ENCODE results near the gene HMHB1.
"Not testable (repeated sequence)": the region's sequence is repeated elsewhere in the genome, so short reads cannot be mapped to it uniquely, and the experiment has no call there.

HMHB1 gene

DNA sequence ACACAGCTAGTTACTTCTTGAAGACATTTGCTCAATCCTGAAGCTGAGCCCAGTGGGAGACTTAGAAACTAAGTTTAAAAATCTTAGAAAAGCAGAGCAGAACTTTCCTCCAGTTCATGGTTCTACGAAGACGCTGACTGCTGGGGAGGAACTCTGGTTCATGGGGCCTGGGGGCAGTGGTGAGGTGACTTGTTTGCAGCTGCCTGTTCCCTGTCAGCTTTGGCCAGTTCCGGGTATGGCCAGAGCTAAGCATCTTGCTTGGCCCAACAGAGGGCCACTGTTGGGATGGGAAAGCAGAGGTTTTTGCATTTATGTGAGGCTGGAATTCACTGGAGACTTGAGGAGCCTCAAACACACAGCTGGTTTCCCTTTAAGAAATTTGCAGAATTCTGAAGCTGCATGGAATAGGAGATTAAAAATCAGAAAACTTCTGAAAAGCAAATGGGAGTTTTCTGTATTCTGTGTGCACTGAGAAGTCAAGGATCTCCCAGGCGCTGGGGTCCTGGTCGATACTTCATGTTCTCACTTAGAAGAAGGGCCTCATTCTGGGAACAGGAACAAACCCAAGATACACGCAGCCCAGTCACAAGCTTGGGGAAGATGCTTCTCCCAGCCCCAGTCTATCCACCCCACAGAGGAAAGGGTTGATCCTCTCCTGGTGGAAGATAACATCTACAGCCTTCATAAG, 10.6 kb upstream of the HMHB1 start:
- DNase-seq (ENCODE audit: low read depth in 2 of 2) = no peak

DNA sequence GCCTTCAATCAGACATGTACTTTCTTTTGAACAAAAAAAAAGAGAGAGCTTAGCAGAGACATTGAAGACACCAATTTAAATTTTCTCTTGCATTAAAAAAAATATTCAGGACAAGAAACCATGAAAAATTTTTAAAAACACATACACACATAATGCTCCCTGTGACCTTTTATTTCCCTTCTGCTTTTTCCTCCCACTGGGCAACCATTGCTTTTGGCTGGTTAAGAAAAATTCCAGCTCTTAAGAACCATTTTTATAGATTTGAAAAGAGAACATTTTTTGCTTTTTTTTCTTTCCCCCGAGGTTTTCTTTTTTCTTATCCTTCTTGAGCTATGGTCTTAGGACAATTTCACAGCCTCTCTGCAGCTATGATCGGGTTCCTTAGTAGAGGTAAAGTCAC, 6.1 kb upstream of the HMHB1 start:
- no peak for DNase-seq (ENCODE audit: low read depth in 2 of 2)

DNA sequence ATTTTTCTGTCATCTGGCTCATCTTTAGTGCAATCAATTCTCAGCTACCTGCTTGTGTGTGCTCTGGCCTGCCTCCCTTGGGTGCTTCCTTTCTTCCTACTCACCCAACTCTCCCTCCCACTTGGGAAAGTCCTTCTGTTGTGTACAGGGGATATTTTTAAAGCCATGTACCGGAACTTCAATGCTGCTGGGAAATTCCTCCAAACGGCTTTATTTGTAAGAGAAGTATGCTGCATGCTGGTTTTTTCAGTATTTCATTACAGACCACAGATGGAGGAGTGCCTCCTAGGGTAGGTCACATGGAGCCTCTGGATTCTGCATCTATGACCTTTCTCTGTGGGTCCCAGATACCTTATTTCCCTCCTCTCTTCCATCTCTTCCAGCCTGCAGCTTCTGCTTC, 5.4 kb upstream of the HMHB1 start:
- no peak for DNase-seq (ENCODE audit: low read depth in 2 of 2)

DNA sequence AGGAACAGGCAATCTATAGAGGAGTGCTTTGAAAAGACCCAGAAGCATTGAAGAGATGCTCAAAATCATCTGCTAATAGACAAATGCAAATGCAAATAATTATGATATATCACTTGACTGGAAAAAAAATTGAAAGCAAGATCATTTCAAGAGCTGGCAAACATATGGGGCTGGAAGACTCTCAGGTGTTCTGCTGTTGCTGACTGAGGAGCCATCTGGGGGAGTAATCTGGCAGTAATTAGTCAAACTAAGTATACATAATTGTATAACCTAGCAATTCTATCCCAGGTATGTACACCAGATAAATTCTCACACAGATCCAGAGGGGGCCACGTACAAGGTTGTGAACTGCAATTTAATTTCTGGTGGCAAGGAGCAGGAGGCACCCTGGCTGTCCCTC, 4.6 kb upstream of the HMHB1 start:
- DNase-seq (ENCODE audit: low read depth in 2 of 2) = no peak

DNA sequence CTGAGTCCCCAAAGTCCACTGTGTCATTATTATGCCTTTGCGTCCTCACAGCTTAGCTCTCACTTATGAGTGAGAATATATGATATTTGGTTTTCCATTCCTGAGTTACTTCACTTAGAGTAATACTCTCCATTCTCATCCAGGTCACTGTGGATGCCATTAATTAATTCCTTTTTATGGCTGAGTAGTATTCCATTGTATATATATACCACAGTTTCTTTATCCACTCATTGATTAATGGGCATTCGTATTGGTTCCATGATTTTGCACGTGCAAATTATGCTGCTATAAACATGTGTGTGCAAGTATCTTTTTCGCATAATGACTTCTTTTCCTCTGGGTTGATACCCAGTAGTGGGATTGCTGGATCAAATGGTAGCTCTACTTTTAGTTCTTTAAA, 4.4 kb downstream of the HMHB1 start:
- DNase-seq (ENCODE audit: low read depth in 2 of 2) = not testable (repeated sequence)

DNA sequence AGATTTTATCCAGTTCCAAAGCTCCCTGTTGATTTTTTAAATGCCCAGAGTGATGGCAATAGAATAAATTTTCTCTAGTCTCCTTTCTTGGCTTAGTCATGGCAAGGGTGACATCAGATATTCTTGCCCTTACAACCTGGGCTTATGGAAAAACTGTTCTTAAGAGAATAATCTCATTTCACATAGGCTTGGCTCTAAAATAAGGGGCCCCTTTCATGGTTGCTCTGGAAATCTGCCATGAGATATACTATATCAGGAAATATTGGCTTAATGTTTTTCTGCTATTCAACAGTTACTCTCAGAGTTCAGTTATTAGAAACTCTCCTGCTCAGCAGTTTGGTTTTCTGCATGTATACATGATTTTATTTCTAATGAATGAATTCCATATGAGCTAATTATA, 7.8 kb downstream of the HMHB1 start:
- no peak for DNase-seq (ENCODE audit: low read depth in 2 of 2)

DNA sequence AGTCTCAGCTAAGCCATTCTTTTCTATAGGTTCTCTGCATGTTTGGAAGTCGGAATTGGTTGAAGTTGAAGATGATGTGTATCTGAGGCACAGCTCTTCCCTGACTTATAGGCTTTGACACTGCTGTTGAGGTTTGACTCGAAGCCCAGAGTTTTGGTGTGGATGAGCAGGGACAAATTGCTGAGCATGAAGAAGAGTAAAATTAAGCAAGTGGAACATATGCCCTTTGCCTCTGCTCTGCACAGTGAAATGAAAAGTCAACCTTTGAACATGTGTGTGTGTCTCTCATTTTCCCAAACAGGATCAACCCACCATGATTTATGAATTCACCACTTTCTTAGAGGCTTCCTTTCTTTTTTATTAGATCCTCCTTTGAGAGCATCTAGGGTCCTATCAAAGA, 8.5 kb downstream of the HMHB1 start:
- no peak for DNase-seq (ENCODE audit: low read depth in 2 of 2)

DNA sequence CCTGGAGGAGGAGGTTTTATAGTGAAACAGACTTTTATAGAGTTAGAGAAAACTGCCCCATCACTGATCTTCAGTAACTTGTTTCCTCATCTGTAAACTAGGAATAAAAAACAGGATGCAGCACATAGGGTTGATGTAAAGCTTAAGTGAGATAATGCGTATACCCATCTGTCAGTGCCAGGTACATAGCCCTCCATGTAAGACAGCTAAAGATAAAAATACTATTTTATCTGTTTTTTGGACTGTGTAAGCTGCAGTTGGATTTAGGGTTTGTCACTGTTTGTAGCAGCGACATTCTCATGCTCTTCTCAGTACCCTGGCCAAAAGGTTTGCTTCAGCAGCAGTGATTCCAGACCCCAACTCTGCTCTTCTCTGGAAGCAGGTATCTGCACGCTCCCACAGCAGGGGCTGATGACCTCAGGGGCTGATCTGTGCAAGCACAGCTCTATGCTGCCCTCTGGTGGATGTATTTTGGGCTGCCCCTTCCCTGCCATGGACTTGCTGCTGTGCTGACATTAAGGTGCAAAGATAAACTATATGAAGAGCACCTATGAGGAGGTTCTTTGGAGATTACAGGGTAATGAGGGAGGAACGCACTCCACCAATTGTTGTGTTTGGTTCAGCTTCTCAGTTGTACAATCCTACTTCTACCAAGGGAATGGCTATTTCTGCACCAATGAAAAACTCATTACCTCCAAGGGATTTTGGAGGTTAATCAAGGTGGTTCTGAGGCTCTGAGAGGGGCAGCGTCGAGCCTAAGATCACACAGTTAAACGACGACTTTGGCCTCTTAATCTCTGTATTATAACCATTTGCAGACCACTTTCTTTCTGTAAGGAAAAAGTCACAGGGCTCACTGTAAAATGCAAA, 13.1 kb downstream of the HMHB1 start:
- DNase-seq (ENCODE audit: low read depth in 2 of 2) = peak; percentile 66 to 82

DNA sequence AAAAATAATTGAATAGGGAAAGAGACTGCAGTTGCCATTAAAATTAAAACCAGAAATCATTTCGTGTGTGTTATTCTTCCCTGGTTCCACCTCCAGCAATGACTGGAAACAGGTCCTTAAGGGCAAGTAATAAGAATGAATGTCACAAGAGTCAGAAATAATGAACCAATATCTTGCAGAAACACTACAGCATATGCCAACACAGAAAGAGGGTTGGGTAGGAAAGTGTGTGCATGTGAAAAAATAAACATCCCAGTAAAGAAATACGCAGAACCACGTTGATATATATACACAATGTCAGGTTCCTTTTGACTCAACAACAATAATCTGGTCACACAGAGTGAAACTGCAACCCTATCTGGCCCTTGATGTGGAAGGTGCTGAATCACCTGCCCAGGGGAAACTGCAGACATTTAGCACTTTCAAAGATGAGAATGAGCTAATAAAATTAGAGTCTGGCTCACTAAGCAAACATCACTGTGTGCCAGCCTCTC, 15.0 kb downstream of the HMHB1 start:
- no peak for DNase-seq (ENCODE audit: low read depth in 2 of 2)

DNA sequence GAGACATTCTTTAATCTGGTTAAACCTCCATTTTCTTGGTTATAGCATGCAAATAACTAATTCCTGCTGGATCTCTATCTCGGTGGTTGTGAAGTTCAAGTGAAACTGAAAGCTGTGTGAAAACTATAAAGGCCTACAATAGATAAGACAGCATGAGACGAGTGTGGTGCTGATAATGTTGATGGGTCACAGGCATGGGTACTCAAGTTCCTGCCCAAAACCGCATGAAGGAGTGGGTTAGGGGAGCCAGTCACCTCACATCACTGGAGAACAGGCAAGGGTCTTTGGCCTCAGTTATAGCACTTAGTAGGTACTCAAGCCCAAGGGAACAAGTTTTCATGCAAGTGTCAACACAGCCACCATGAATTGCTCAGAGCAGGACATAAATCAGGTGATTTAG, 16.7 kb downstream of the HMHB1 start:
- no peak for DNase-seq (ENCODE audit: low read depth in 2 of 2)

DNA sequence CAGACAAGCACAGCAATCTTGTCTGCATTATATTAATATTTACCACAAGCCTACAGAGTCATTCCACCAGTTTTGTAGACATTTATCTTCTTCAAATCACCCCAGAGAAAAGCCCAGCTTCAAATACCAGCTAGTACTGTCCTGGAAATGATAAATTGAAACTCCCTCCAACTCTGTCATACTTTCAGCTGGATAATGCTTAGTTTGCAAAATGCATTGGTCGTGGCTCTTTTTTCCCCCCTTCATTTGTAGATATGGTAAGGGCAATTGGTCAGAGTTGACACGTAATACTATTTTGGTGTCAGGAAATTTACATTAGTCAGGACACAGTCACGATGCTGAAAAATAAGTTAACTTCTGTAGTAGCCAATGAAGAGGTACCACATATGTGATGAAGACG, 21.2 kb downstream of the HMHB1 start:
- no peak for DNase-seq (ENCODE audit: low read depth in 2 of 2)

DNA sequence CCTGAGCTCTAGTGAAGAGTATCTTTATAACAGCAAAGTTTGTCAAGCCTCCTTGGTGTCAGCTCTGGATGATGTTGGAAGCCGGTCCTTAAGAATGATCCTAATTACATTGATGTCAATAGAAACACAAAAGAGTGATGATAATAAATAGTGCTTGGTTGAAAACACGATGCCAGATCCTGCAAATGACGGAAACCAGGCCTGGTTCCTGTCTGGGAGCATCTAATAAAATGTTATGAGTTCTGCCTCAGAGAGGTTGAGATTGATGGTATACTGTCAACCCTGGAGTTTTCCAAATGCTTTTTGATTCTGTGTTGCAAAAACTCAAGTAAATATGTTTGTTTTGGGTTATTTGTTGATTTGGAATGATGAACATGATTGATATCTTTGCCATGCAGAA, 23.3 kb downstream of the HMHB1 start:
- DNase-seq (ENCODE audit: low read depth in 2 of 2) = no peak

DNA sequence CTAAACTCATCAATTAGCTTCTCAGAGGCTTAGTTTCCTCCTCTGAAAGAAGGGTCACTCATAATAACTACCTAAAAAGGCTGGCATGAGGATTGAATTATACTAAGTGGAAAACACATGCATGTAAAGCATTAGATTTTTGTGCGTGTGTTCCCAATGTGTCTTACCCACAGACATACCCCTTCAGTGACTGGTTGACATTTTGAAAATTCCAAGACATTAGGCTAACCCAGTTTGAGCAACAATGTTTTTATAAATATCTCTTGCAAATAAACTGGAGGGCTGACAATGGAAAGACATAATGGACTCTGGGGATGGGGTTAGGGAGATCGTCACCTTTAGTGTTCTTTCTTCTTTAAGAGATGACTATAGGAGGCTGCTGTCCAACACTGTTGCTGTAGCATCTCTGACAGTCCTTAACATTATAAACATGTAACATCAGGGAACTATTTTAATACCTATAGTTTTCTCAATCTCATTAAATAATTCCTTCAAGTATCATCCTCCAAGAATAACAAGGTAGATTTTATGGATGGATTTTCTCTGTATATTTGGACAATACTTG, 24.3 kb downstream of the HMHB1 start:
- DNase-seq (ENCODE audit: low read depth in 2 of 2) = no peak

DNA sequence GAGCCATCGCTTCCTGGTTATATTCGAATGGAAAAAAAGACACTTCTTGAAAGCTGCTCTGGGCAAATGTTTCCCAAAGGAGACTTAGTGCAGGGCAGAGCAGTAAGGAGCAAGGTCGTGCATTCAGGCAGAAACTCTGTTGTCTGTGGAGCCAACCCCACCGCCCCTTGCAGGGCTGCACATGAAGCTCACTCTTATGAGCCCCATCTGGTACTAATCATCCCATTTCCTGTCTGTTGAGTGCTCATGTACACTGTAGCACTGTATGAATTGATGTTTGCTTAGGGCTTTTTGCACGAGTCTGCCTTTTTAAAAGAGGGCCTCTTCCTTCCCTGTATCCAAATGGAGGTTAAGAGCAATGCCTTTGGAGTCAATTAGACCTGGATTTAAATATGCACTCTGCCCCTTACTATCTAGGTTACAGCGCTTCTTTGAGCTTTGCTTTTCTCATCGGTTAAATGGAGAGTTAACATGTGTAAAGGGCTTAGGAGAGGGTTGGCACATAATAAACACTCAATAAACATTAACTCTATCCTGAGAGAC, 25.4 kb downstream of the HMHB1 start:
- DNase-seq (ENCODE audit: low read depth in 2 of 2) = no peak

DNA sequence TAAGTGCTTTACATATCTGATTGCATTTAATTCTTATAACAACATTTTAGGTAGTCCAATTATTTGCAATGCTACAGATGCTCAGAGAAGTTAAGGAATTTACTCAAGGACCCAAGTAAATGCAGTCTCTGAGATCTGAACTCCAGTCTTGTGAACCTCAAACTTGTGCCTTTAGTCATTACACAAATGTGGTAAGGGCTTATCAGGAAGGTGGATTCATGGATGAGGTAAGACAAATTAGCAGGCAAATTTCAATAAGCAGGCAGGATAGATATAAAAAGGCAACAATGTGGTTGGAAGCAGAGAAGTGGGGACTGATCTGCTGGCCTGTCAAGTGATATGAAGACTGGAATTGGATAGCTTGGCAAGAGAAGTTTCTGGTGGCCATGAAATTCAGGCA, 29.5 kb downstream of the HMHB1 start:
- DNase-seq (ENCODE audit: low read depth in 2 of 2) = no peak

DNA sequence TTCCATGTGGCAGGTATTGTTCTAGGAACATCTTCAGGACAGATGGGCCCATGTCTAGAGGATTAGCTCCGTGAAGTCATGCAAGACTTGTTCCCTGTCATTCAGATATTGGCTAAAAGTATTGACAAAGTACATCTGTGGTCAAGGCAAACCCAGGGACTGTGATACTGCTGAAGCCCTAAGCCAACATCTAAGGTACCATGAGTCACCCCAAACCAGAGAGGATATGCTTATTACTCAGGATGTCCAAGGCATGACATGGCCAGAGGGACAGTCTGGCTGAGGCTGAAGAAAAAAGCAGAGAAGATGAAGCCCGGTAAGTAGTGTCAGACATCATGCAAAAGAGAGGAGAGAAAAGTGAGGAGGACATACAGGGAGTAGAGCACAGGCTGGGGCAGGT, 31.0 kb downstream of the HMHB1 start:
- no peak for DNase-seq (ENCODE audit: low read depth in 2 of 2)

DNA sequence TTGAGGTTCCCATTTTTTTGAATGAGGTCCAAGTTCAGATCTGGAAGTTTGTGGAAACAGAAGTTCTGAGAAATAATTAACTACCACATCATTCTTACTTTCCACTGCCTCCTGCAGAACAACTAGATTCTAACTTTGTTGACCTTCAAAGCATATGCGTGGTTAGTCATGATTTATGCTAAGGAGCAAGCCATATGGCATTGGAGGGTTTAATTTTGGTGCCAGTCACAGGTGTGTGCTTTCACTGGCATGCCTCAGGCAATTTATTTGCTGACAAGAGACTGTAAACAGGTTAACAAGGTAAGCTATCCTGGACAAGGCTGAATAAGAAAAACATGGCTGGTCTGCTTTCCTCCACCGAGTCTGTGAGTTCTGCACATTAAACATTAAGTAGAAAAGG, 31.5 kb downstream of the HMHB1 start:
- no peak for DNase-seq (ENCODE audit: low read depth in 2 of 2)

DNA sequence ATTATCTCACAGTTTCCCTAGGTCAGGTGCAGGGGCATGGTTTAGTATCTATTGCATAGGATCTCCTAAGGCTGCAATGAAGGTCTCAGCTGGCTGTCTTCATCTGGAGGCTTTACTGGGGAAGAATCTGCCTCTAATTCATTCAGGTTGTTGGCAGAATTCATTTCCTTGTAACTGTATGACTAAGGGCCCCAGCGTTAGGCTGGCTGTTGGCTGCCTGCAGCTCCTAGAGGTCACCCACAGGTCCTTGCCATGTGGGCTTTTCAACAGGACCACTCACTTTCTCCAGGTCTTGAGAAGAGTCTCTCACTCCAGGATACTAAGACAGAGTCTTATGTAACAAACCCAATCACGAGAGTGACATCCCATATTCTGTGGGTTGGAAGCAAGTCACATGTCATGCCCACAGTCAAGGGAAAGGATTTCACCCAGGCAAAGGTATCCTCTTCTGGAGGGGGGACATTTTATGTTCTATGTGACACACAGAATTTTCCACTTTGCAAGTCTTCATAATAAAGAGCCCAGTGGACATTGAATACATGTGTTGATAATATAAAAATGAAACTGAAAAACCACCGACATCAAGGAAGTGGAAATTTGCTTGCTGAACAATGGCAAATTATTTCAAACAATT, 38.2 kb downstream of the HMHB1 start:
- no peak for DNase-seq (ENCODE audit: low read depth in 2 of 2)

DNA sequence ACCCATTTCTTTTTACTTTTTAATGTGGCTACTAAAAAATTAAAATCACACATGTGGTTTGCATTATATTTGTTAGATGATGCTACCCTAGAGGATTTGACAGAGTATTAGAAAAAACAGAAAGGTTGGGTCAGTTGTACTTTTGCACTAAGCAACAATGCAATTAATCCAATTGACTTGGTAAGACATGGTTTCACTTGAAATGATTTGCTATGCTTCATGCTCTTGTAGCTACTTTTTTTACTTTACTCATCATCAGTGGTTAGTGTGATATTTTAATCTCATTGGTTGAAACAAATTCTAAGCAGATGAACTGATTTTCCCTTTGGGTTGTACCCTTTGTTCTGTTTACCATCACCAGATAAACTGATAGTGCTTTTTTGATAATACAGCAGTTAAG, 39.4 kb downstream of the HMHB1 start:
- DNase-seq (ENCODE audit: low read depth in 2 of 2) = no peak

DNA sequence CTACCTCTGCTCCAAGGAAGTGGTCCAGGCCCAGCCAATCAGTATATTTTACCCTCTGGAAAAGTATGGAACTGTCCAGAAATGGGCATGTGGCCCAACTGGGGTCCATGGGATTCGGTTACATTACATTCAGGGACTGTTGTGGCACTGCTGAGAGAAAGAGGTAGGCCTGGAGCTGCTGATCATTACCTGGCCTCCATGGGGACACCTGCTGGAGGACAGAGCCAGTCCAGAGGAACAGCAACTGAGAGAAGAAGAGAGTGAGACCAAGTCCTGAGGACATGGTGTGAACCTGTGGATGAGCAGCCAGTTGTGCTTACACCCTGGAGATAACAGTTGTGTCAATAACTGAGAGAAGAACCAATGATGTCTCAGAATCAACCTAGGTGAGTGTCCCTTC, 48.2 kb downstream of the HMHB1 start:
- DNase-seq (ENCODE audit: low read depth in 2 of 2) = no peak

DNA sequence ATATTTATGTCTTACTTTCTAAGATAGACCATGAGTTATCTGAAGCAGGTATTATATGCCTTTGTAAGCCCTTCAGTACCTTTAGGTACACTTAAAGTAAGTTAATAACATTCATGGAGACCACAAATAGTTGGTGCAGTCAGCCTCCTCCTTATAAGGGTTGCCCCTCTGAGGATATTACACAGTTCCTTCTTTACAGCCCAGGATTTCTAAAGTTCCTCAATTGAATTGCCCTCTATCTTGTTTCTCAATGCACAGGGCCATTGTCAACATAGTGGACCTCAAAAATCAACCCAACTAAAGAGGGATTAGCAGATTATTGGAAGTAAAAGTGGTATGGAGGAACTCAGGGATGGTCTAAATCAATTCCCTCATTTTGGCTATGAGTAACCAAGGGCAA, 50.3 kb downstream of the HMHB1 start:
- no peak for DNase-seq (ENCODE audit: low read depth in 2 of 2)

DNA sequence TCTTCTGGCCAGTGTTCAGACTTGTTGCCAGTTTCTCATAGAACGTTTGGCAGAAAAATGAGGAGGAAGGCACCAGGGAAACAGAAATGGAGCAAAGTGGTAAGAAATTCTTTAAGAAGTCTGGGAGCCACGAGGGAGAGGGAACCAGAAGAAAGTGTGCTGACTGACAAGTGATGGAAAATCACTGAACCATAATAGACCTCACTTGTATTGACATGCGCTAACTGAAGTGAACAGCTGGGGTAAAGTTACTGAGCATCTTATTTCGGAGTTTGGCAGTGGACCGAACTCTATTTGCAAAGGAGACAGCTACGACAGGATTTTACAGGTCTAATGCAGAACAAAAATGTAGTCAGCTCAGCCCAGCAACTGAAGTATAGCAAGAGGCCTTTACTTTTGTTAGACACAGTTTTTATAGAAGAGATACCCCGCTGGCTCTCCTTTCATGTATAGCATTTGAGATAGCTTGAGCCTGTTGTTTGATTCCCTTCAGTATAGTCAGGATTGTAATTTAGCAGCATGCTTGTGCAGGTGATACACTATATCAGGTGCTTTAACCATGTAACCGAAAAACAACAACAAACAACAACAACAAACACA, 53.6 kb downstream of the HMHB1 start:
- no peak for DNase-seq (ENCODE audit: low read depth in 2 of 2)
